GM19452 (cell line): ENCODE results near the gene TMEM238L.

Experiments used
- ATAC-seq: cut with Tn5 transposase; IDR thresholded peaks from one replicate; pipeline ENCODE4 v1.9.1; 2021; ENCODE audit not compliant: unreplicated experiment

Gene TMEM238L

GRCh38 chr17:10805911-10806310 lies 2.0 kb upstream of the TMEM238L start:
- no peak for ATAC-seq

DNA sequence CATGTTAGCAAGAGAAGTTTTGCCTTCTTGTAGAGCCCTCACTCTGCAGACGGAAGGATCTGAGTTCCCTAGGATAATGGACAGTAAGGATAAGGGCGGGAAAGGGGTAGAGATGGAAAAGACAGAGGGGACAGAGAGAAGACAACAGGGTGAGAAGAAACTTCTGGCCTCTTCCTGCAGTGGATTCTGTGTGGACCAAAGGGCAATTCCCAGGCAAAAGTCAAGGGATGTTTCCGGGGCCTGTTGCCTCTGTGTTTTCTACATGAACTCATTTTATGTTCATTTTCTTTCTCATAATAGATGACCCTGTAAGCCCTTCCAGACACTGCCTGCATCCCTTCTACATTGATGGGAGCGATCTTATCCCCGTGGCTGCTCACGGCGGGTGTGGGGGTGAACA lies 647 bp upstream of the TMEM238L start:
- no peak for ATAC-seq

DNA sequence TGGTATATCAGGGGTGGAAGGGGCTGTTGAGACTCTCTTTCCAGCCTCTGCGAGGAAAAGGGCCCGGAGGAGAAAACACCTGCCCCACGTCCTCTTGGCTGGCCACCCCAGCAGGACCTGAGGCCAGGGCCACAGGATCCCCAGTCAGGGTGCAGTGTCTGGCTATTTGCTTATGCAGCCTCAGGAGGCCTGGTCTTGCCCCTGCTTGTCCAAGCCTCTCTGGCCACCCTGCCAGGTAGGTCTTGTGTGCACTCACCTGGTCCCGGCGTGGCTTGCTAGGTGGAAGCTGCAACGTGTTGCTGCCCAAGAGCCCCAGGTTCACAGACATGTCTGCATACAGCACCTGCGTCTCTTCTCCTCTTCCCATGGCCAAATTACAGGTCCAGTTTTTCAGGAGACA lies 549 bp downstream of the TMEM238L start:
- ATAC-seq = no peak

- no peak for ATAC-seq
These were observed 1.2 kb downstream of the TMEM238L start for GRCh38 chr17:10802496-10803284.

DNA sequence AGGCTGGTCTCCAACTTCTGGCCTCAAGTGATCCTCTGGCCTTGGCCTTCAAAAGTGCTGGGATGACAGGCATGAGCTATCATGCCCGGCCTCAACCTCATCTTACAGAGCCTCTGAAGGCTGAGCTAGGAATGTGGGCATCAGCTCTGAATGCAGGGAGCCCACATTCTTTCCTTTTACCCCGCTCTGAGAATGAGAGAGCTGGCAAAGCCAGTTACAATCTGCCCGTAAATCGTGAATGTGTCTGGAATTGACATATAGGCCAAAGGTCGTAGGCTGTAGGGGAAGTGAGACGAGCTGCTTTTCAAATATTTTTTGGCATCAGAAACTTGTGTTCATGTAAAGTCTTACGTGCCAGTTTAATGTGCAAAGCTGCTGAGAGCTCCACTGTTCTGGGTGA lies 4.5 kb downstream of the TMEM238L start:
- ATAC-seq = no peak

DNA sequence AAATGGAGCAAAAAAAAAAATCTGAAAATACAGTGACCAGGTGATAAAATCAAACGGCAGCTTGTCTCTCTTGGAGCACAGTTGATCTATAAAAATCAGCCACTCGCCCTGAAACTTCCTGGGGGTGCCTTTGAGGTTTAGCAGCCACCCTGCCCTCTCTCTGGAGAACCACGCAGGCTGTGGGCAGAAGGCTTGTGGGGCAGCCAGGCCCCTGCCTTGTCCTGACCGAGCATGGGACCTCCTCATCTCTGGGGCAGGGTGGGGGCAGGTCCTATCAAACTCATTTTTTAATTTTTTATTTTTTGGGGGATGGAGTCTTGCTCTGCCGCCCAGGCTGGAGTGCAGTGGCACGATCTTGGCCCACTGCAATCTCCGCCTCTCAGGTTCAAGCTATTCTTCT lies 5.0 kb downstream of the TMEM238L start:
- no peak for ATAC-seq

DNA sequence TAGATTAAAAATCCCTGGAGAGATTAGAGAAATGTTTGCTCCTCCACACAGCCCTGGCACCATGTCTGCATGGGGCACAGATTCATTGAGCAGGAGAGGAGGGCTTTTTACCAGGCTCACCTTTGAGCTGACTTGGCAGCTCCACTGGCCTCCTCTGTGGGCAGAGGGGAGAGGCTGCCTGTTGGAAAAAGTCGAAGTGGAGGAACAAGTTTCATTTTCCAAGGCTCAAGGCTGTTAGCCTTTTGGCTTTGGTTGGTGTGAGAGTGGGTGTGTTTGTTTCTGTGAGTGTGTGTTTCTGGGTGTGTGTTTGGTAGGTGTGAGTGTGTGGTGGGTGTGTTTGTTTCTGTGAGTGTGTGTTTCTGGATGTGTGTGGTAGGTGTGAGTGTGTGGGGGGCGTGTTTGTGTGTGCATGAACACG lies 5.6 kb downstream of the TMEM238L start:
- ATAC-seq = no peak

GRCh38 chr17:10797476-10798328 lies 6.2 kb downstream of the TMEM238L start:
- no peak for ATAC-seq

DNA sequence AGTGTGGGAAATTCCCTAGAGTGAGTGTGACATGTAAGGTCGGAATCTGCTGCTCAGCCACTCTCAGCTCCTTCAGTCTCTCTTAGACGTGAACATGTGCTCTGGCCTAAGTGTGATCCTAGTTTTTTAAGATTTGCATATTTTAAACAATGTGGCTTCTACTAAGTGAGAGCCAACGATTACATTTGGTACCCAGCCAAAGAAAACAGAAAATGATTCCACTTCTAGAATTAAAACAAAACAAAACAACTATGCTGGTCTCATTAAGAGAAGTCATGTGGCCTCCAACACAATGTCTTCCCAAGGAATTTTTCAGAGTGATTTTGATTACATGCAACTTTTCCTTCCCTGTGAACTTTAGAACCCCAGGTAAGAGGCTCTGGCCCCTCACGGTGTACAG lies 10.1 kb downstream of the TMEM238L start:
- no peak for ATAC-seq

- no peak for ATAC-seq
These were observed 10.6 kb downstream of the TMEM238L start for GRCh38 chr17:10793256-10793655.

DNA sequence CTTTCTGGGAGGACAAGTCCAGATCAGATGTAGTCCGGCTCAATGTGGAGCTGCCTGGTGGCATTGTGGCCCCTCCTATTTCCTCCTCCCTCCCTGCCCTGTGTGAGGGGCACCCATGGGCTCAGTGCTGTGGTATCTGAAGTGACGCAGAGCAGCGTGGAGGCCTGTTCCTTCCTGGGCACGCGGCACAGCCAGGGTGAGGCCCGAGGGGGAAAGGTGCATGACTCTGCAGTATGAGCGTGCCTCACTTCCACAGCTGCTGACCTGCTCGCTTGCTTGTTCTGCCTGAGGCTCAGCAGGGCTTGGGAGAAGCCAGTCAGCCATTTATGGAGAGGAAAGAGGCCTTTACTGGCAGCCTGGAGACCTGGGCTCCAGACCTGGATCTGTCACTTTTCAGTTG lies 11.7 kb downstream of the TMEM238L start:
- no peak for ATAC-seq

DNA sequence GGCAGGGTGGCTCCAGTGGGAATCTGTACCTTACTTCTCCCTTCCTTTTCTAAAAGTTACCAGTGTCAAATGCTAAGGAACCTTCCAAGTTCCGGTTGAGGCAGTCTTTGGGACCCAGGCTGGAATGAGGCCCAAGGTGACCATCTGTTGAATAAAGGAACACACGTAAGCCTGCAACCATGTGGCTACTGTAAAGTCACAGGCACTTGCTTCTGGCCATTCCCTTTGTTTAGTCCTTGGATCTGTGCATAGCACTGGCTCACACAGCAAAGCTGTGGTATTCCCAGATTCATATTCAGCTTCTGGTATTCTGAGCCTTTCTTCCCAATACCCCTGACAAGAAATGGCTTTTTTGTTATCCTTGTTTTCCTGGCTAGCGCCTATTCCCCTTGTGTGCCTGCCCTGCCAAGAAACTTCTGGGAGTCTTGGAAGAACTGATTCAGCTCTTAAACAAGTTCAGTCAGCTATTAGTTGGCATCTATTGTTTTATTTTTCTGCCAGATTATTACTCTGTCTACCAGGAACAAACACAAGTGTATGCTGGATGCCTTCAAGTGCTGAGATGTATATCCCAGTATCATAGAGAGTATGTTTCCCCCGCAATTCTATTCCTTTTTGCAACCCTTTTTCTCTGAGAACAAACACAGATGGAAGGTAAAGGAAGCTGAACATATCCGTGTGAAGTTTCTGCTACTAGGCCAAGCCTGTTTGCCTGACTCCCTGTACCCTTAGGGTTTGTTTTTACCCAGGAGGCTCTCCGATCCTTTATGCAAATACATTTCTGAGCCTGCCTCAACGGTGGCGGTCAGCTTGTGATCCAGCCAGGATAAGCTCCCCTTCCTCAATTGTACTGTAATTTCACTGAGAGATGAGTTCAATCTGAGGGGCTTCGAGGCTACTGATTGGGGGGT lies 13.2 kb downstream of the TMEM238L start:
- no peak for ATAC-seq

DNA sequence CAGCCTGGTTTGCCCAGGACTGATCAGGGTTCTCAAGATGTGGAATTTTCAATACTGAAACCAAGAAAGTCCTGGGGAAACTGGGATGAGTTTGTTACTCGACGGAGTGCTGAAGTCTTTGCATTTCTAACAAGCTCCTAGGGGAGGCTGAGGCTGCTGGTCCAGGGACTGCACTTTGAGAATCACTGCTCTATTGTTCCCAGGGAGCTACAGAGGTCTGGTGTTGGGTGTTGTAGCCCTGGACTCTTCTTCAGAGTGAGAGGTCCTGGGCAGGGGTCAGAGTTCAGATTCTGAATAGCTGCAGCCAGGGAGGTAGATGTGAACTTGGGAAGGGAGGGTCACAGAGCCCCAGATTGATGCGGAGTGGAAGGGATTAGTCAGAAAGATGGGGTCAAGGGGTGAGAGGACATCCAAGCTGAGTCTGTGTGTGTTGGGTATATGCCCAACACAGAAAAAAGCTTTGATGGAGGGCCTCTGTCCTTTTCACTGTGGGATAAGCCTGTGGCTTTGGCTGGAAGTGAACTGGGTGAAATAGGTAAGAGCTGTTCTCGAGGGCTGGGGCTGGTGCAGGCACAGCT lies 14.1 kb downstream of the TMEM238L start:
- no peak for ATAC-seq

- ATAC-seq = no peak
These were observed 16.4 kb downstream of the TMEM238L start for GRCh38 chr17:10787306-10788045.

DNA sequence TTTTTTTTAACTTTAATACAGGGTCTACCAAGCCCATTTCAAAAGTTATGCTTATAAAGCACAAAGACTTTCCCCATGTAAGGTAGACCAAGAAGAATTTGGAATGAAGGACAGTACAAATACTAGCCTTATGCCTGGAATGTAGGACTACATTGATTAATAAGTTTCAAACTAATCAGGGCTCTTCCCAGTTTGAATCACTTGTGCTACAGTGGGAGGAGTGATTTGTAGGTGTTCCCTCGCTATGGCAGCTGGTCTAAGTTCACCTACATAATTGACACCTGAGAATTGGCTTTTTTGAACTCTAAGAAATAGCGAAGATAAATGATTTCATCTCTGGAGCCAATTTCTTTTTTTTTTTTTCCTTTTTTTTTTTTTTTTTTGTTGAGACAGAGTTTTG lies 18.6 kb downstream of the TMEM238L start:
- ATAC-seq = no peak

GRCh38 chr17:10779609-10780008 lies 24.3 kb downstream of the TMEM238L start:
- no peak for ATAC-seq

DNA sequence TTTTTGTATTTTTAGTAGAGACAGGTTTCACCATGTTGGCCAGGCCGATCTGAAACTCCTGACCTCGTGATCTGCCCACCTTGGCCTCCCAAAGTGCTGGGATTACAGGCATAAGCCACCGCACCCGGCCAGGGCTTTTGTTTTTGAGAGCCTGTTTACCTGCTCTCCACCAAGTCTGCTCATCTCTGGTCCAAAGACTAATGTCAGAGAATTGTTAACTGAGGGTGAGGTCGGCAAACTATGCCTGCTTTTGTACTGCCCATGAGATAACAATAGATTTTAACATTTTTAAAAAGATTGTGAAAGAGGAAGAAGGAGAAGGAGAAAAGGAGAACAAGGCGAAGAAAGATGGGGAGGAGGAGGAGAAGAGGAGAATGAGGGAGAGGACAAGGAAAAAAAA lies 26.0 kb downstream of the TMEM238L start:
- ATAC-seq = no peak

DNA sequence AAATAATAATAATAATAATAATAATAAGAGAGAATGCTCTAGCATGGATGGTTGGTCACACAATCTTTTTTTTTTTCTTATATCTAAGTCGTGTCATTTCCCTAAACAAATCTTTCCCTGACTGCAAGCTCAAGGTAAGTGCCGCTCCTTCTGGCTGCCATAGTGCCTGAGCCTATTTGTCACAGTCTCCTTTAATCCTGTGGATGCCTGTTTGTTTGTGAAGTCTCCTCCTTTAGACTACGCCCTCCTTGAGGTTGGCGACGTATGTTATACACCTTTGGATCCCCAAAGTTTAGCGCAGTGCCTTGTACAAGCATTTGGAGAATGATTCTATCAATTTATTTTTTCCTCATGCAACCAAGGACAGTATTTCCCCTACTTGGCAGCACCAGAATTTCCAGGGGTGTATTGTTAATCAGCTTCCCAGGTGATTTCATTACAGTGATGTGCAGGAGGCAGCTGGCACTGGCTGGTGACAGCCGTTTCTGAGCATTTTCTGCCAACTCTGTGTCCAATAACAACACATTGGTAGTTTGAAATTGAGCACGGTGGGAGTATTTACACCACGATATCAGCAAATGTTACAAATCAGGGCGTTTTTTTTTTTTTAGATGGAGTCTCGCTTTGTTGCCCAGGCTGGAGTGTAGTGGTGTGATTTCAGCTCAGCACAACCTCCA lies 26.6 kb downstream of the TMEM238L start:
- no peak for ATAC-seq

- no peak for ATAC-seq
These were observed 27.5 kb downstream of the TMEM238L start for GRCh38 chr17:10776381-10776780.
